Fibroblast of pulmonary artery (primary cell): Measurements from ENCODE around the gene CUL4A.

Experiments
- DNase-seq: peaks from one replicate; pipeline ENCODE4 v3.0.0-alpha.2; 2010; ENCODE audit warnings: low read depth
- H3K4me3 ChIP-seq: replicated peaks from 2 replicates; pipeline ENCODE4 v1.5.1; 2011; ENCODE audit warnings: low read depth, mild to moderate bottlenecking, control low read depth, low read length, moderate library complexity
- CTCF ChIP-seq: IDR thresholded peaks from 2 replicates; pipeline ENCODE4 v1.5.1; 2011; ENCODE audit warnings: mild to moderate bottlenecking, control low read depth, low read length, inconsistent platforms; ENCODE audit errors: missing control alignments

The CUL4A gene

GRCh38 chr13:113224486-113224885 lies 15.1 kb downstream of the CUL4A start:
- DNase-seq, result no peak
- no peak overlapping the region for H3K4me3 ChIP-seq
- no peak for TF ChIP-seq CTCF

GRCh38 chr13:113225515-113225914 lies 16.1 kb downstream of the CUL4A start:
- H3K4me3 ChIP-seq, result no peak overlapping the region
- no peak for TF ChIP-seq CTCF
- no peak for DNase-seq

GRCh38 chr13:113226873-113227450 lies 17.5 kb downstream of the CUL4A start:
- TF ChIP-seq CTCF, result no peak
- H3K4me3 ChIP-seq, result no peak overlapping the region
- no peak for DNase-seq

- DNase-seq, result no peak
- no peak overlapping the region for H3K4me3 ChIP-seq
- no peak for TF ChIP-seq CTCF
These were observed 19.7 kb downstream of the CUL4A start for GRCh38 chr13:113229161-113229560.

- no peak overlapping the region for H3K4me3 ChIP-seq
- no peak for TF ChIP-seq CTCF
- DNase-seq, result no peak
These were observed 20.4 kb downstream of the CUL4A start for GRCh38 chr13:113229791-113230190.

GRCh38 chr13:113231306-113232207 lies 22.1 kb downstream of the CUL4A start:
- no peak for DNase-seq
- H3K4me3 ChIP-seq, result no peak overlapping the region
- TF ChIP-seq CTCF, result no peak
